HEK293 (cell line): Measurements from ENCODE around the gene TFG.

Experiments used
- CTCF ChIP-seq: fragments of 450-650 bp; formaldehyde crosslinking; IDR thresholded peaks from 2 replicates; pipeline ENCODE4 v1.5.1; 2016; ENCODE audit warnings: missing biosample characterization, missing genetic modification characterization
- HOXA7 ChIP-seq: sonication (generic); formaldehyde crosslinking; IDR thresholded peaks from 2 replicates; pipeline ENCODE4 v1.8.1; 2022; ENCODE audit warnings: missing genetic modification reagents, borderline replicate concordance
- REPIN1 ChIP-seq: fragments of 450-650 bp; formaldehyde crosslinking; IDR thresholded peaks from 2 replicates; pipeline ENCODE4 v1.5.1; 2017; ENCODE audit warnings: missing biosample characterization, missing genetic modification characterization, low read depth
- ZNF274 ChIP-seq, 2 experiments: fragments of 200-500 bp in 1 of 2; fragments of 450-650 bp in 1 of 2; sonication (Bioruptor generic) in 1 of 2; formaldehyde crosslinking in 1 of 2; IDR thresholded peaks; 2 replicates each; pipeline versions ENCODE4 v1.5.1 to v1.6.1; 2014 to 2016; ENCODE audit warnings: borderline replicate concordance in 1 of 2, inconsistent platforms in 1 of 2, low read length in 1 of 2, missing biosample characterization in 1 of 2, missing genetic modification characterization in 1 of 2
- ZNF473 ChIP-seq: fragments of 450-650 bp; formaldehyde crosslinking; IDR thresholded peaks from 2 replicates; pipeline ENCODE4 v1.5.1; 2017; ENCODE audit warnings: missing biosample characterization, missing genetic modification characterization
- ZNF549 ChIP-seq: fragments of 450-650 bp; IDR thresholded peaks from 2 replicates; pipeline ENCODE4 v1.5.1; 2018; ENCODE audit warnings: missing biosample characterization, missing genetic modification characterization, mild to moderate bottlenecking, inconsistent platforms, moderate library complexity
- ZNF768 ChIP-seq: fragments of 450-650 bp; formaldehyde crosslinking; IDR thresholded peaks from 2 replicates; pipeline ENCODE4 v1.5.1; 2018; ENCODE audit warnings: missing biosample characterization, mild to moderate bottlenecking, missing genetic modification characterization
- TF ChIP-seq, protein P1 (sequence below): fragments of 450-650 bp; formaldehyde crosslinking; IDR thresholded peaks from 2 replicates; pipeline ENCODE4; 2016; ENCODE audit warnings: missing biosample characterization, missing genetic modification characterization
- TF ChIP-seq, protein P2 (sequence below): sonication (generic); formaldehyde crosslinking; IDR thresholded peaks from 2 replicates; pipeline ENCODE4 v1.8.1; 2022; ENCODE audit warnings: mild to moderate bottlenecking, moderate library complexity, missing genetic modification reagents

DNA sequence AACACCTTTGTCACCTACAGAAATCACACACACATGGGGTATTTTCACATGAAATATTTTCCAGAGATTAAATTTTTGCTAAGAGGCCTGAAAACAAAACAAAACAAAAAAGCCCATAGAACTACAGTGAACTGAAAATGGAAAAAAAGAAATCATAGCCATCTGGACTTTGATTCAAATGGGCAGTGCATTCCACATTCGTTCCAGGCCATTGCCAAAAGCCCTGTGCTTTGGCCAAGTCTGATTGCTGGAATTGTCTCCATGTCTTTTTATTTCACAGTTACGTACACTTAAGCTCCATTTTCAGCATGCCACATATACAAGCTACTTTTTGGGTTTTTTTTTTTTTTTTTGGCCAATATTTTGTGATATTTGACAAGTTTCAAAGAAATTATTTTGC, 47.1 kb downstream of the TFG start:
- TF ChIP-seq, protein P1, sequence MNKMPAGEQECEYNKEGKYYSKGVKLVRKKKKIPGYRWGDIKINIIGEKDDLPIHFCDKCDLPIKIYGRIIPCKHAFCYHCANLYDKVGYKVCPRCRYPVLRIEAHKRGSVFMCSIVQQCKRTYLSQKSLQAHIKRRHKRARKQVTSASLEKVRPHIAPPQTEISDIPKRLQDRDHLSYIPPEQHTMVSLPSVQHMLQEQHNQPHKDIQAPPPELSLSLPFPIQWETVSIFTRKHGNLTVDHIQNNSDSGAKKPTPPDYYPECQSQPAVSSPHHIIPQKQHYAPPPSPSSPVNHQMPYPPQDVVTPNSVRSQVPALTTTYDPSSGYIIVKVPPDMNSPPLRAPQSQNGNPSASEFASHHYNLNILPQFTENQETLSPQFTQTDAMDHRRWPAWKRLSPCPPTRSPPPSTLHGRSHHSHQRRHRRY (tag by site-specific recombination): no peak
- TF ChIP-seq CTCF: no peak
- no peak for TF ChIP-seq REPIN1 (tag by site-specific recombination)
- no peak for TF ChIP-seq ZNF473 (tag by site-specific recombination)
- TF ChIP-seq ZNF768 (tag by site-specific recombination): no peak
- TF ChIP-seq, protein P2, sequence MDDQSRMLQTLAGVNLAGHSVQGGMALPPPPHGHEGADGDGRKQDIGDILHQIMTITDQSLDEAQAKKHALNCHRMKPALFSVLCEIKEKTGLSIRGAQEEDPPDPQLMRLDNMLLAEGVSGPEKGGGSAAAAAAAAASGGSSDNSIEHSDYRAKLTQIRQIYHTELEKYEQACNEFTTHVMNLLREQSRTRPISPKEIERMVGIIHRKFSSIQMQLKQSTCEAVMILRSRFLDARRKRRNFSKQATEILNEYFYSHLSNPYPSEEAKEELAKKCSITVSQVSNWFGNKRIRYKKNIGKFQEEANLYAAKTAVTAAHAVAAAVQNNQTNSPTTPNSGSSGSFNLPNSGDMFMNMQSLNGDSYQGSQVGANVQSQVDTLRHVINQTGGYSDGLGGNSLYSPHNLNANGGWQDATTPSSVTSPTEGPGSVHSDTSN: no peak
- no peak for TF ChIP-seq ZNF274 (IDR thresholded peaks at IDR 0.05; ENCODE audit: low read length)
- TF ChIP-seq ZNF274 (tag by site-specific recombination; IDR thresholded peaks at IDR 0.05; ENCODE audit: borderline replicate concordance): no peak
- no peak for TF ChIP-seq HOXA7
- TF ChIP-seq ZNF549 (tag by site-specific recombination): no peak
